Central memory CD8-positive, alpha-beta T cell (primary cell): ENCODE measurements around the gene COX8A.

ENCODE experiments used
- ATAC-seq: fragments of 150-1000 bp; cut with Tn5 transposase; replicated peaks from 2 replicates; pipeline ENCODE4 v1.10.0; 2022; ENCODE audit warnings: mild to moderate bottlenecking, moderate FRiP score, moderate number of reproducible peaks; ENCODE audit not compliant: poor library complexity, severe bottlenecking; ENCODE audit errors: extremely low read depth
- DNase-seq, 2 donors: peaks; one replicate each; pipeline ENCODE4 v3.0.0; 2021; ENCODE audit warnings: low spot score in 2 of 2
- H3K27ac Mint-ChIP-seq: one replicate; pipeline ENCODE4 v1.8.0; 2022; ENCODE audit warnings: low read depth, mild to moderate bottlenecking, moderate library complexity, mixed read lengths
- H3K27me3 Mint-ChIP-seq: one replicate; pipeline ENCODE4 v1.8.0; 2022; ENCODE audit warnings: mixed read lengths
- H3K36me3 Mint-ChIP-seq: one replicate; pipeline ENCODE4 v1.8.0; 2022; ENCODE audit warnings: mild to moderate bottlenecking, moderate library complexity, mixed read lengths; ENCODE audit not compliant: insufficient read depth
- H3K4me1 Mint-ChIP-seq: one replicate; pipeline ENCODE4 v1.8.0; 2022; ENCODE audit warnings: mixed read lengths
- H3K4me3 Mint-ChIP-seq: one replicate; pipeline ENCODE4 v1.8.0; 2022; ENCODE audit warnings: mild to moderate bottlenecking, moderate library complexity, mixed read lengths
- H3K9me3 Mint-ChIP-seq: one replicate; pipeline ENCODE4 v1.8.0; 2022; ENCODE audit warnings: mixed read lengths

The COX8A gene

GRCh38 chr11:64020976-64021756 lies 46.7 kb downstream of the COX8A start:
- Mint-ChIP-seq H3K4me3 (no peak overlapping the region), H3K4me1 (no peaks in the 10 kb centered on the region), H3K27ac (no peak overlapping the region), H3K27me3 (no peaks in the 10 kb centered on the region), H3K9me3 (no peaks in the 10 kb centered on the region), H3K36me3 (no peaks in the 10 kb centered on the region)
- ATAC-seq (no peak), DNase-seq (no peak)

GRCh38 chr11:64021757-64022093 lies 47.3 kb downstream of the COX8A start:
- H3K36me3 Mint-ChIP-seq = no peaks in the 10 kb centered on the region
- no peaks in the 10 kb centered on the region for H3K9me3 Mint-ChIP-seq
- H3K4me1 Mint-ChIP-seq = no peaks in the 10 kb centered on the region
- ATAC-seq (no peak), DNase-seq (no peak)
- peaks cover 2% of the 10 kb centered on the region for H3K27me3 Mint-ChIP-seq
- no peak overlapping the region for H3K27ac Mint-ChIP-seq
- H3K4me3 Mint-ChIP-seq = no peak overlapping the region

GRCh38 chr11:64022125-64022784 lies 47.8 kb downstream of the COX8A start:
- Mint-ChIP-seq H3K4me1 (no peaks in the 10 kb centered on the region), H3K27me3 (peaks cover 7% of the 10 kb centered on the region), H3K27ac (no peak overlapping the region), H3K4me3 (no peak overlapping the region), H3K9me3 (no peaks in the 10 kb centered on the region), H3K36me3 (no peaks in the 10 kb centered on the region)
- ATAC-seq (no peak), DNase-seq (no peak)

GRCh38 chr11:64023712-64024710 lies 49.6 kb downstream of the COX8A start:
- no peak overlapping the region for H3K4me3 Mint-ChIP-seq
- DNase-seq (no peak), ATAC-seq (no peak)
- H3K36me3 Mint-ChIP-seq = no peaks in the 10 kb centered on the region
- H3K27ac Mint-ChIP-seq = no peak overlapping the region
- no peaks in the 10 kb centered on the region for H3K4me1 Mint-ChIP-seq
- H3K27me3 Mint-ChIP-seq = peaks cover 15% of the 10 kb centered on the region
- no peaks in the 10 kb centered on the region for H3K9me3 Mint-ChIP-seq

GRCh38 chr11:64025205-64025604 lies 50.8 kb downstream of the COX8A start:
- H3K27ac Mint-ChIP-seq = no peak overlapping the region
- ATAC-seq = no peak
- H3K4me1 Mint-ChIP-seq = no peaks in the 10 kb centered on the region
- no peaks in the 10 kb centered on the region for H3K36me3 Mint-ChIP-seq
- no peak for DNase-seq
- no peaks in the 10 kb centered on the region for H3K9me3 Mint-ChIP-seq
- peaks cover 27% of the 10 kb centered on the region for H3K27me3 Mint-ChIP-seq
- H3K4me3 Mint-ChIP-seq = no peak overlapping the region
